Heart right ventricle (tissue), 16 donors: ENCODE measurements around the gene DHRSX. TPM values are rescaled to one million over a fixed set of nuclear protein-coding genes. Genes with fewer than 3 reads are reported as not detected.

Source experiments
- ATAC-seq, 8 donors: fragments of 200-7000 bp; cut with Tn5 transposase; one replicate each; pipeline ENCODE4 v1.9.1; 2020; ENCODE audit warnings: mild to moderate bottlenecking in 8 of 8, moderate library complexity in 8 of 8, moderate number of reproducible peaks in 1 of 8
- DNase-seq, 2 donors: peaks; one replicate each; pipeline ENCODE4 v3.0.0-alpha.2; 2020
- H3K27ac ChIP-seq, 10 donors: fragments of 200-600 bp; sonication (generic) in 2 of 10; one replicate each; pipeline versions ENCODE4 v1.5.0 to v1.8.0; 2020 to 2022; ENCODE audit warnings: mild to moderate bottlenecking in 3 of 10
- H3K27me3 ChIP-seq, 7 donors: fragments of 200-600 bp; one replicate each; pipeline ENCODE4 v1.8.0; 2021 to 2022; ENCODE audit warnings: mild to moderate bottlenecking in 2 of 7
- H3K36me3 ChIP-seq, 9 donors: fragments of 200-600 bp; sonication (generic) in 1 of 9; one replicate each; pipeline versions ENCODE4 v1.5.0 to v1.8.0; 2020 to 2022; ENCODE audit warnings: mild to moderate bottlenecking in 2 of 9
- H3K4me1 ChIP-seq, 9 donors: fragments of 200-600 bp; sonication (generic) in 1 of 9; one replicate each; pipeline versions ENCODE4 v1.5.0 to v1.8.0; 2020 to 2022; ENCODE audit warnings: mild to moderate bottlenecking in 4 of 9
- H3K4me3 ChIP-seq, 10 donors: fragments of 200-600 bp; sonication (generic) in 2 of 10; one replicate each; pipeline versions ENCODE4 v1.5.0 to v1.8.0; 2020 to 2022; ENCODE audit warnings: mild to moderate bottlenecking in 7 of 10, moderate library complexity in 2 of 10
- H3K9me3 ChIP-seq, 11 donors: fragments of 200-600 bp in 10 of 11; sonication (generic) in 2 of 11; one replicate each; pipeline versions ENCODE4 v1.5.0 to v1.8.0; 2013 to 2022; ENCODE audit warnings: mild to moderate bottlenecking in 2 of 11, control low read depth in 1 of 11, moderate library complexity in 1 of 11
- WGBS, 2 donors: extraction: QIAGEN DNeasy Blood & Tissue Kit; methylation state at CpG; one replicate each; pipeline ENCODE4 v1.1.7; 2013; ENCODE audit warnings: inconsistent platforms in 1 of 2; 5-methylcytosine and 5-hydroxymethylcytosine counted together
- intact Hi-C, 10 donors: fragments of 100-400 bp; cut with DNase I; formaldehyde crosslinking; loops; one replicate each; pipeline versions ENCODE4 v1.11.1 to v1.14.2; 2022
- polyA plus RNA-seq, 2 donors: library from polyadenylated mRNA; stranded (reverse); fragments of 200-250 nt; gene quantifications; one replicate each; pipeline ENCODE4 v1.2.3, GENCODE V29; 2013
- total RNA-seq, 10 donors: library from RNA; stranded (reverse); fragmentation: NEBNext Ultra II Directional in 3 of 10; extraction: Animal tissue kit (Norgen Biotek cat#: 25700) in 3 of 10; gene quantifications; one replicate each; pipeline versions ENCODE4 v1.2.1 to v1.2.4, GENCODE V29; 2021 to 2023
- TF ChIP-seq, protein P1 (sequence below), 9 donors: fragments of 200-600 bp; sonication (generic) in 2 of 9; IDR thresholded peaks; one replicate each; pipeline versions ENCODE4 v1.5.0 to v1.8.0; 2021 to 2022; ENCODE audit warnings: antibody characterized with exemption in 9 of 9, mild to moderate bottlenecking in 5 of 9, moderate library complexity in 1 of 9
- donor health status: Arrhythmogenic right ventricular cardiomyopathy.
- donor health status: ischemic (EF 13 %, LVEDD 7.1; RV severe dilation, severe dysfunction).
- donor health status: healthy with polysubstance abuse.
- donor health status: DM: no; HTN: yes; CAD: no.
- donor health status: DM: no; HTN: no; CAD: no.
- donor health status: ischemic (EF 25% LVEDD 6.9; RV normal size, moderate dysfunction).
- donor health status: ischemic (EF 25% LVEDD 5.7; RV mildly dilated, moderate dysfunction).
- donor health status: healthy.
- donor health status: DM: yes; HTN: yes; CAD: no.
- donor health status: Ischemic cardiomyopathy.
- donor health status: ischemic (EF 35%, LVEDD 5.7; RV mildly dilated, moderate dysfunction).
- donor health status: nonischemic (EF 11% LVEDD 7.7; RV severe dilation, severe dysfunction).
- donor health status: DM: yes; HTN: yes; CAD: no.
- donor health status: PGD.
- donor health status: ischemic (EF 29% LVEDD 5.4; RV normal size, mild dysfunction).
- donor health status: nonischemic (EF 23%, LVEDD 6.1; RV moderate dilation, normal function).

DHRSX gene
- total and polyA plus RNA-seq, 12 donors, result 13.8 to 35.9 (median 26.2) TPM

DNA sequence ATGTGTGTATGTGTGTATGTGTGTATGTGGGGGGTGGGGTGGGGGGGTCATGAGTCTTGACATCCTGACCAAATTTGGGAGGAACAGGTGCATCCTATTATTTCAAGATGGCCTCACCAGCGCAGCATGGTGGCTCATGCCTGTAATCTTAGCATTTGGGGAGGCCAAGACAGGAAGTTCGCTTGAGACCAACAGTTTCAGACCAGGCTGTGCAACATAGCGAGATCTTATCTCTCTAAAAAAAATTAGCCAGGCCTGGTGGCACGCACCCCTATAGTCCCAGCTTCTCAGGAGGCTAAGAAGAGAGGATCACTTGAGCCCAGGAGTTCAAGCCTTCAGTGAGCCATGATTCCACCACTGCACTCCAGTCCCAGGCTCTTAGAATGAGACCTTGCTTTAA, 47.0 kb upstream of the DHRSX start:
- Histone ChIP-seq H3K4me3 (no peak overlapping the region), H3K27ac (no peak overlapping the region), H3K9me3 (peaks cover 0 to 11% (median 0%) of the 10 kb centered on the region in 11 donors), H3K4me1 (peaks cover 0 to 7% (median 0%) of the 10 kb centered on the region in 9 donors), H3K36me3 (no peaks in the 10 kb centered on the region), H3K27me3 (peaks cover 0 to 12% (median 0%) of the 10 kb centered on the region in 7 donors)
- 75 to 82% methylated on average over 4 of the region's 4 CpGs for WGBS, 2 donors
- intact Hi-C loops, result no loop called here
- DNase-seq (no peak), ATAC-seq (no peak)
- TF ChIP-seq, protein P1, sequence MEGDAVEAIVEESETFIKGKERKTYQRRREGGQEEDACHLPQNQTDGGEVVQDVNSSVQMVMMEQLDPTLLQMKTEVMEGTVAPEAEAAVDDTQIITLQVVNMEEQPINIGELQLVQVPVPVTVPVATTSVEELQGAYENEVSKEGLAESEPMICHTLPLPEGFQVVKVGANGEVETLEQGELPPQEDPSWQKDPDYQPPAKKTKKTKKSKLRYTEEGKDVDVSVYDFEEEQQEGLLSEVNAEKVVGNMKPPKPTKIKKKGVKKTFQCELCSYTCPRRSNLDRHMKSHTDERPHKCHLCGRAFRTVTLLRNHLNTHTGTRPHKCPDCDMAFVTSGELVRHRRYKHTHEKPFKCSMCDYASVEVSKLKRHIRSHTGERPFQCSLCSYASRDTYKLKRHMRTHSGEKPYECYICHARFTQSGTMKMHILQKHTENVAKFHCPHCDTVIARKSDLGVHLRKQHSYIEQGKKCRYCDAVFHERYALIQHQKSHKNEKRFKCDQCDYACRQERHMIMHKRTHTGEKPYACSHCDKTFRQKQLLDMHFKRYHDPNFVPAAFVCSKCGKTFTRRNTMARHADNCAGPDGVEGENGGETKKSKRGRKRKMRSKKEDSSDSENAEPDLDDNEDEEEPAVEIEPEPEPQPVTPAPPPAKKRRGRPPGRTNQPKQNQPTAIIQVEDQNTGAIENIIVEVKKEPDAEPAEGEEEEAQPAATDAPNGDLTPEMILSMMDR (IDR thresholded peaks at IDR 0.05), result no peak

DNA sequence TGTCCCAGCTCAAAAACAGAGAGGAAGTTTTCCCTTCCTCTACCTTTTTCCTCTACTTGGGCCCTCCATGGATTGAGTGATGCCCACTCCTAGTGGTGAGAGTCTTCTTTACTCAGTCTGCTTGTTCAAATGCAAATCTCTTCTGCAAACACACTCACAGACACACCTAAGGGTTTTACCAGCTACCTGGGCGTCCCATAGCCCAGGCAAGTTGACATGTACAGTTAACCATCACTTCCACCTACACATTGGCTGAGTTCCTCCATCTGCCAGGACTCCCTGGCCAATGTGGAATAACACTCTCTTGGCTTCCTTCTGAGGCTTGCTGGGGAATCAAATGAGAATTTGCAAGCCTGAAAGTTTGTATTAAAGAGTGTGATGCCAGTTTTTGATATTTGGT, 45.7 kb upstream of the DHRSX start:
- intact Hi-C loops, result no loop called here
- TF ChIP-seq, protein P1 (IDR thresholded peaks at IDR 0.05), result no peak
- WGBS, 2 donors, result 27 to 88% methylated on average over 1 of the region's 1 CpG
- Histone ChIP-seq H3K4me3 (no peak overlapping the region), H3K9me3 (peaks cover 0 to 11% (median 0%) of the 10 kb centered on the region in 11 donors), H3K27me3 (peaks cover 0 to 12% (median 0%) of the 10 kb centered on the region in 7 donors), H3K36me3 (no peaks in the 10 kb centered on the region), H3K4me1 (peaks cover 0 to 7% (median 0%) of the 10 kb centered on the region in 9 donors), H3K27ac (no peak overlapping the region)
- DNase-seq (no peak), ATAC-seq (no peak)

DNA sequence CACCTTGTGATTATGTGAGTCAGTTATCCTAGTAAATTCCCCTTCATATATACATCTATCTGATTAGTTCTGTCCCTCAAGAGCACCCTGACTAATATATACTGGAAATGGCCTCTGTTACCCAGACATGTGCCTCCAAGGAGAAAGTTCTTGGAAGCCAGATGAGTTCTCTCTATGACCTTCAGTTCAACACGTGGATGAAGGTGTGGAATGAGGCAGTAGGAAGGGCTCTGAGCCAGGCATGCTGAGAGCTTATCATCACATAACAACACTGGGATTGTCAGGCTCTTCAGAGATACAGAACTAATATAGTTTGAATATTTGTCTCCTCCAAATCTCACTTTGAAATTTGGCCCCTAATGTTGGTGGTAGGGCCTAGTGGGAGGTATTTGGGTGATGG, 44.4 kb upstream of the DHRSX start:
- H3K4me3 ChIP-seq, result no peak overlapping the region
- DNase-seq, result no peak
- no peak for ATAC-seq
- peaks cover 0 to 11% (median 0%) of the 10 kb centered on the region in 11 donors for H3K9me3 ChIP-seq
- H3K27ac ChIP-seq, result no peak overlapping the region
- TF ChIP-seq, protein P1 (IDR thresholded peaks at IDR 0.05), result no peak
- H3K4me1 ChIP-seq, result peaks cover 0 to 7% (median 0%) of the 10 kb centered on the region in 9 donors
- WGBS, 2 donors, result 15 to 19% methylated on average over 1 of the region's 1 CpG
- intact Hi-C loops, result no loop called here
- peaks cover 0 to 6% (median 0%) of the 10 kb centered on the region in 7 donors for H3K27me3 ChIP-seq
- H3K36me3 ChIP-seq, result no peaks in the 10 kb centered on the region

DNA sequence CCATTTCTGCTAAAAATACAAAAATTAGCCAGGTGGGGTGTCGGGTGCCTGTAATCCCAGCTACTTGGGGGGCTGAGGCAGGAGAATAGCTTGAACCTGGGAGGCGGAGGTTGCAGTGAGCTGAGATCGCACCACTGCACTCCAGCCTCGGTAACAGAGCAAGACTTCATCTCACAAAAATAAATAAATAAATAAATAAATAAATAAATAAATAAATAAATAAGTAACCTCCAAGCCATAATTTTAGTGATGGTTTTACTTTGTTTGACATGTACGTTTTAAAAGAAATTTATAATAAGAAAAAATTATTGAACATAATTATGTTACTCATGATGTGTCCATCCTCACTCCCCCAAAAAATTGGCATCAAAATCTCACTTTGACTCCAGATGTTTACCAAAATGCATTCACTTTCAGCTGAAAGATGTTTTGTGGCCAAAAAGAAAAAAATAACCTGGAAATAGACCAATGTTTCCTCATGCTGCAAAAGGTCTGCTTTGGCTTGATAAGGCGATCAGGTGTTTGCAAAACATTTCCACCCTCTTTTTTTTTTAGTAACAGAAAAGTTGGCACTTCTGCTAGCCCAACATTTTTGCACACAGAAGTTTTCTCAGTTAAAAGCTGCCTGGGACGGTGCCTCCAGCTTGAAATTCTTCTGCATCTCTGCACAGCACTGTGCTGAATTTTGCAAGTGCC, 42.2 kb upstream of the DHRSX start:
- Histone ChIP-seq H3K4me1 (peaks cover 0 to 7% (median 0%) of the 10 kb centered on the region in 9 donors), H3K36me3 (no peaks in the 10 kb centered on the region), H3K27ac (no peak overlapping the region), H3K9me3 (peaks cover 0 to 11% (median 0%) of the 10 kb centered on the region in 11 donors), H3K4me3 (no peak overlapping the region), H3K27me3 (peaks cover 0 to 3% (median 0%) of the 10 kb centered on the region in 7 donors)
- DNase-seq, result no peak
- 62 to 66% methylated on average over 7 of the region's 7 CpGs for WGBS, 2 donors
- TF ChIP-seq, protein P1 (IDR thresholded peaks at IDR 0.05), result no peak
- intact Hi-C loops, result no loop called here
- ATAC-seq, result no peak
